Uterus (tissue), 4 donors: ENCODE data around the gene C17orf113. TPM values are rescaled to one million over a fixed set of nuclear protein-coding genes. Genes with fewer than 3 reads are reported as not detected.

ENCODE experiments used
- DNase-seq, 2 donors: peaks; one replicate each; pipeline ENCODE4 v3.0.0-alpha.2; 2019 to 2020
- H3K27ac ChIP-seq, 2 donors: fragments of 200-600 bp; sonication (generic); 1 replicate in 1 of 2; 2 replicates in 1 of 2; pipeline ENCODE4 v1.5.1; 2016 to 2018
- H3K27me3 ChIP-seq, 2 donors: fragments of 200-600 bp; sonication (generic); one replicate each; pipeline ENCODE4 v1.5.1; 2018 to 2019; ENCODE audit warnings: control low read depth in 1 of 2
- H3K36me3 ChIP-seq, 2 donors: fragments of 200-600 bp; sonication (generic); one replicate each; pipeline ENCODE4 v1.5.1; 2019; ENCODE audit warnings: control low read depth in 1 of 2
- H3K4me1 ChIP-seq, 2 donors: fragments of 200-600 bp; sonication (generic); one replicate each; pipeline ENCODE4 v1.5.1; 2018 to 2019; ENCODE audit warnings: control low read depth in 1 of 2
- H3K4me3 ChIP-seq, 2 donors: fragments of 200-600 bp; sonication (generic); 1 replicate in 1 of 2; 2 replicates in 1 of 2; pipeline ENCODE4 v1.5.1; 2018 to 2019; ENCODE audit warnings: mild to moderate bottlenecking in 1 of 2
- H3K9me3 ChIP-seq, 2 donors: fragments of 200-600 bp; sonication (generic); one replicate each; pipeline ENCODE4 v1.5.1; 2019; ENCODE audit warnings: control low read depth in 1 of 2
- POLR2A ChIP-seq, 2 donors: fragments of 450-650 bp; IDR thresholded peaks; one replicate each; pipeline ENCODE4 v1.6.1; 2016; ENCODE audit warnings: antibody characterized with exemption in 2 of 2, mild to moderate bottlenecking in 1 of 2, moderate library complexity in 1 of 2
- intact Hi-C: fragments of 100-400 bp; cut with DNase I; formaldehyde crosslinking; loops from one replicate; pipeline ENCODE4 v1.15.1; 2023; ENCODE audit warnings: low total_unique reads
- total RNA-seq, 4 donors: library from RNA; depleted of rRNA in 3 of 4; stranded (reverse); fragments of >200 nt in 3 of 4; gene quantifications; one replicate each; pipeline versions ENCODE4 v1.1.0 to v1.2.4, GENCODE V29; 2014 to 2023
- TF ChIP-seq, protein P1 (sequence below), 4 experiments: fragments of 200-600 bp in 2 of 4; fragments of 450-650 bp in 2 of 4; sonication (generic) in 2 of 4; IDR thresholded peaks; one replicate each; pipeline ENCODE4 v1.5.1; 2016 to 2019; ENCODE audit warnings: antibody characterized with exemption in 4 of 4, mild to moderate bottlenecking in 2 of 4, moderate library complexity in 1 of 4
- donor health status: DM: yes; HTN: yes; CAD: no.

The C17orf113 gene
- total RNA-seq, 4 donors from 2014 or later, result 0.77 to 3.3 (median 2.1) TPM; not detected in 1

DNA sequence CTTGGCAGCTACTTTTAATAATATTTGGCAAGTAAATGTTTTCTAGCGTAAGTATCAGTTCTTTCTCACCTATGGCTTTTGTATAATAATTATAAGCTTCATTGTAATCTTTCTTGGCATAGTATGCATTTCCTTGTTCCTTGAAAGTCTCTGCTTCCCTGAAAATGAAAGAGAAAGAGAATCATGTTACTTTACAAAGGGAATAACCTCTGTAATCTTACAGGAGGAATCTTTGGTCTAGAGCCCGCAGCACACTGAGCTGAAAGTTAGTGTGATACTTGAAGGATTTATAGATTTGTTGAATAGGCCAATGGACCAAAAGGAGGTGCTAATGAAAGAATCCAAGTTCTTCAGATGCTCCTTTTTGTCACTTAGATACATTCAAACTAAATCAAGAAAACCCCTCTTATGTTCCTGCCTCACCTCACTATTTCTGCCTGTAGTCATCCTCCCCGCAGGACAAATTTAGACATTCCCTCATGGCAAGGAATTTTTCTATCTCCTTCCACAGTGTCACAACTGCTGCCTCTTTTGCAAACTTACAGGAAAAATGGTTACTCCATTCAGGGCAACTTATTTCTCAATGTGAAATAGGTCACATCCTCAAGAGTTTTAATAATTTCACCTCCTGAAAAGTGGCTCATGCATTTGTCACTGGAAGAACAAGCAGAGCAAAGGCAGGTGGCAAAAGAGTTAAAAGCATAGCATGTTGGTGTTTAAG is 49.8 kb downstream of the C17orf113 start:
- no peaks in the 10 kb centered on the region for H3K4me1 ChIP-seq
- no peak overlapping the region for H3K4me3 ChIP-seq
- H3K27ac ChIP-seq, result no peak overlapping the region
- no peaks in the 10 kb centered on the region for H3K9me3 ChIP-seq
- intact Hi-C loops, result no loop called here
- no peak for TF ChIP-seq POLR2A (IDR thresholded peaks at IDR 0.05)
- TF ChIP-seq, protein P1, sequence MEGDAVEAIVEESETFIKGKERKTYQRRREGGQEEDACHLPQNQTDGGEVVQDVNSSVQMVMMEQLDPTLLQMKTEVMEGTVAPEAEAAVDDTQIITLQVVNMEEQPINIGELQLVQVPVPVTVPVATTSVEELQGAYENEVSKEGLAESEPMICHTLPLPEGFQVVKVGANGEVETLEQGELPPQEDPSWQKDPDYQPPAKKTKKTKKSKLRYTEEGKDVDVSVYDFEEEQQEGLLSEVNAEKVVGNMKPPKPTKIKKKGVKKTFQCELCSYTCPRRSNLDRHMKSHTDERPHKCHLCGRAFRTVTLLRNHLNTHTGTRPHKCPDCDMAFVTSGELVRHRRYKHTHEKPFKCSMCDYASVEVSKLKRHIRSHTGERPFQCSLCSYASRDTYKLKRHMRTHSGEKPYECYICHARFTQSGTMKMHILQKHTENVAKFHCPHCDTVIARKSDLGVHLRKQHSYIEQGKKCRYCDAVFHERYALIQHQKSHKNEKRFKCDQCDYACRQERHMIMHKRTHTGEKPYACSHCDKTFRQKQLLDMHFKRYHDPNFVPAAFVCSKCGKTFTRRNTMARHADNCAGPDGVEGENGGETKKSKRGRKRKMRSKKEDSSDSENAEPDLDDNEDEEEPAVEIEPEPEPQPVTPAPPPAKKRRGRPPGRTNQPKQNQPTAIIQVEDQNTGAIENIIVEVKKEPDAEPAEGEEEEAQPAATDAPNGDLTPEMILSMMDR (IDR thresholded peaks at IDR 0.05), result no peak
- DNase-seq, result no peak
- no peaks in the 10 kb centered on the region for H3K27me3 ChIP-seq
- no peaks in the 10 kb centered on the region for H3K36me3 ChIP-seq

DNA sequence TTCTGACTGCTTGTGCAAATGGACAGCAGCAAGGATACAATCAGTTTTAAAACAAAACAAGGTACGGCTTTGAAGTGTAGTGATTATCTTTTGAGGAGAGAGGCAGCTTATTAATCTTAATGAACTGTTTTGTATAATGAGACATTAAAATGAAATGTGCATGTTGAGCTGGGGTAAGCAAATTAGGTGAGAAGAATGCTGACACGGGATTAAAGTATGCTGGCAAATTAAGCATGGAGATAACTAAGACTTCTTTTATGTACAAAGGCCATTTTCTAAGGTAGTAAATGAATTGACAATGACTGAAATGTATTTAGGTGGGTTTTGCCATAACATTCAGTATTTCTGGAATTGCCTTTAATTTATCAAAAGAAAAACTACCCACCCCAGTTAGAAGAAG is 51.9 kb downstream of the C17orf113 start:
- intact Hi-C loops, result no loop called here
- no peaks in the 10 kb centered on the region for H3K36me3 ChIP-seq
- H3K27me3 ChIP-seq, result no peaks in the 10 kb centered on the region
- H3K9me3 ChIP-seq, result no peaks in the 10 kb centered on the region
- no peak overlapping the region for H3K4me3 ChIP-seq
- no peaks in the 10 kb centered on the region for H3K4me1 ChIP-seq
- no peak overlapping the region for H3K27ac ChIP-seq
- DNase-seq, result no peak
- TF ChIP-seq POLR2A (IDR thresholded peaks at IDR 0.05), result no peak
- TF ChIP-seq, protein P1 (IDR thresholded peaks at IDR 0.05), result no peak

DNA sequence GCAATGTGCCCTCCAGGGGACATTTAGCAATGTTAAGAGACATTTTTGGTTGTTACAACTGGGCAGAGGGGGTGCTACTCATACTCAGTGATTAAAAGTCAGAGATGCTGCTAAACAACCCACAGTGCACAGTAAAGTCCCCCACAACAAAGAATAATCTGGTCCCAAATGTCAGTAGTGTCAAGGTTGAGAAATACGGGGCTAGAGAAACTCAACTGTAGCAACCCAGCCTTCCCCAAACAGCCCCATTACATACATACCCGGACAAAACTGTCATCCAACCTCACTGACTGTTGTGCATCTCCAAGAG is 53.6 kb downstream of the C17orf113 start:
- DNase-seq, result no peak
- H3K9me3 ChIP-seq, result no peaks in the 10 kb centered on the region
- H3K36me3 ChIP-seq, result no peaks in the 10 kb centered on the region
- no peak overlapping the region for H3K27ac ChIP-seq
- H3K4me3 ChIP-seq, result no peak overlapping the region
- intact Hi-C loops, result no loop called here
- H3K27me3 ChIP-seq, result no peaks in the 10 kb centered on the region
- TF ChIP-seq POLR2A (IDR thresholded peaks at IDR 0.05), result no peak
- TF ChIP-seq, protein P1 (IDR thresholded peaks at IDR 0.05), result no peak
- H3K4me1 ChIP-seq, result no peaks in the 10 kb centered on the region

DNA sequence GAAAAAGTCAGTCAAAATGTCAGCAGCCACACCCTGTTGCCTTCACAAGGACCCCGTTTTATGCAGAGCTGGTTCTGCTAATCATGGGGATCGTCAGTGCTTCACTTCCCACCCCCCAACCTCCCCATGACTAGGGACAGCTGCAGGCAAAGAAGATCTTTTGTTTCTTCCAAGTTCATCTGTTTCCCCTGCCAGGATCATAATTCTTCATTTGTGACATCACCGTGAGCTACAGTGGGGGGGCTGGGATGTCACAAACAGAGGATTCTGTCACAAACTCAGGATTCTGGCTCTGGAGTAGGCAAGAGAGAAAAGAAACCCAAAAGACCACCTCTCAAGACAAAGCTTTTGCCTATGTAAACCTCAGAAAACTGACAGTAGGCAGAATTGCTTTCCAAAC is 57.8 kb downstream of the C17orf113 start:
- intact Hi-C loops, result no loop called here
- no peak for DNase-seq
- no peaks in the 10 kb centered on the region for H3K4me1 ChIP-seq
- no peaks in the 10 kb centered on the region for H3K27me3 ChIP-seq
- no peak overlapping the region for H3K27ac ChIP-seq
- H3K9me3 ChIP-seq, result no peaks in the 10 kb centered on the region
- TF ChIP-seq POLR2A (IDR thresholded peaks at IDR 0.05), result no peak
- TF ChIP-seq, protein P1 (IDR thresholded peaks at IDR 0.05), result no peak
- no peaks in the 10 kb centered on the region for H3K36me3 ChIP-seq
- no peak overlapping the region for H3K4me3 ChIP-seq

DNA sequence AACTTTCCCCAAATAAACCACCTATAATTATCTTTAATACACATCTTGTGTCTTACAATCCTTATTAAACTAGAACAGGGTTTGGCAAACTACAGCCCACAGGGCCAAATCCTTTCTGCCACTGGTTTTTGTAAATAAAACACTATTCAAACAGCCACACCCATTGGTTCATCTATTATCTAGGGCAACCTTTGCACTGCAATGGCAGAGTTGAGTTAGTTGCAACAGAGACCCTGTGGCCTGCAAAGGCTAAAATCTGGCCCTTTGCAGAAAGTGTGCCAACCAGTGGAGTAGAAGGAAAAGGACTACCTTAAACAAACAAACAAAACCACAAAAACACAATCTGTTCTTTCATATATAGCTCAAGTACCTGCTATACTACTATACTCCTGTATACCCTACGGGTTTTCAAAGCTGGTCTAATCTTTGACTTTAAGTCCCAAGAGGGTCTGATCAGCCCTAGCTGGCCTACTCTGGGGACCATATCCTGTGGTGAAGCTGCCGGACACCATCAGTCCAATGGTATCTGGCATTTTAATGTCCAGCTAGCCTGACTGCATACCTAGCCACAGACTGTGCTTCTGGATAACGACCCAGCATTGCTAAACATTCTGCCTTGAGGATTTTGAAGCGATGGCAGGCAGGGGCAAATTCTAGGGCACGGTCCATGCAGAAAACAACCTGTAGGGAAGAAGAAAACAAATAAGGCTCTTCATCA is 60.5 kb downstream of the C17orf113 start:
- no peak overlapping the region for H3K27ac ChIP-seq
- no peaks in the 10 kb centered on the region for H3K9me3 ChIP-seq
- no peaks in the 10 kb centered on the region for H3K27me3 ChIP-seq
- DNase-seq, result no peak
- intact Hi-C loops, result no loop called here
- no peak overlapping the region for H3K4me3 ChIP-seq
- H3K36me3 ChIP-seq, result no peaks in the 10 kb centered on the region
- no peaks in the 10 kb centered on the region for H3K4me1 ChIP-seq
- TF ChIP-seq, protein P1 (IDR thresholded peaks at IDR 0.05), result no peak
- no peak for TF ChIP-seq POLR2A (IDR thresholded peaks at IDR 0.05)
